Mucosa of descending colon (tissue), 3 donors: ENCODE measurements around the gene STK32C. TPM values are rescaled to one million over a fixed set of nuclear protein-coding genes. Genes with fewer than 3 reads are reported as not detected.
A peak's percentile ranks its signal among the peaks of the same experiment; 100 is the strongest.

Source experiments
- ATAC-seq: fragments of 200-7000 bp; cut with Tn5 transposase; one replicate; pipeline ENCODE4 v1.9.1; 2020; ENCODE audit warnings: mild to moderate bottlenecking, moderate library complexity
- DNase-seq, 3 donors: peaks; one replicate each; pipeline ENCODE4 v3.0.0-alpha.2; 2020
- H3K36me3 ChIP-seq: fragments of 200-600 bp; one replicate; pipeline ENCODE4 v1.8.0; 2021; ENCODE audit warnings: low read depth, mild to moderate bottlenecking
- H3K4me1 ChIP-seq: fragments of 200-600 bp; one replicate; pipeline ENCODE4 v1.8.0; 2021; ENCODE audit warnings: low read depth, mild to moderate bottlenecking
- H3K4me3 ChIP-seq: fragments of 200-600 bp; one replicate; pipeline ENCODE4 v1.8.0; 2021; ENCODE audit warnings: mild to moderate bottlenecking
- H3K9me3 ChIP-seq: fragments of 200-600 bp; one replicate; pipeline ENCODE4 v1.8.0; 2021; ENCODE audit warnings: mild to moderate bottlenecking
- CTCF ChIP-seq: fragments of 200-600 bp; IDR thresholded peaks from one replicate; pipeline ENCODE4 v1.8.0; 2022; ENCODE audit warnings: antibody characterized with exemption, mild to moderate bottlenecking
- intact Hi-C, 2 donors: fragments of 100-400 bp; cut with DNase I in 1 of 2; cut with micrococcal nuclease in 1 of 2; formaldehyde crosslinking; loops; one replicate each; pipeline versions ENCODE4 v1.11.0 to v1.11.1; 2022; cut with DNase I, micrococcal nuclease
- total RNA-seq, 3 donors: library from RNA; stranded (reverse); fragmentation: NEBNext Ultra II Directional in 2 of 3; extraction: Animal tissue kit (Norgen Biotek cat#: 25700) in 2 of 3; gene quantifications; one replicate each; pipeline versions ENCODE4 v1.2.1 to v1.2.4, GENCODE V29; 2021 to 2023
- donor health status: DM: no; HTN: no; CAD: no; lungs with moderate emphysema.
- donor health status: DM: no; HTN: no; CAD: no.
- donor health status: DM: no; HTN: yes; CAD: no.

The STK32C gene
- total RNA-seq, 3 donors from 2014 or later, result 4.5 to 11.5 (median 11.1) TPM

DNA sequence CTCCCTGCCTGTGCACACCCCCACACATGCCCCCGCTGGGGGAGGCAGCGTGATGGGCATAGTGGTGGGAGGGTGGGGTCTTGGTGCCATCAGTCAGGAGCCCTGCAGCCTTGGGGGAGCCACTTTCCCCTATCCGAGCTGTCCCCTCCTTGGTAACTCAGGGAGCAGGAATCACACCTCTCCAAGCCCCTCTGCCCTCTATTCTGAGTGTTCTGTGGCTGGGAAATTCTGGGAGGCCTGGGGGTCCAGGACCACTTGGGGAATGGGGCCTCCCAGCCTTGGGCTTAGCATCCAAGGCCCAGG lies 109.7 kb downstream of the STK32C start:
- no peak for ATAC-seq
- no peaks in the 10 kb centered on the region for H3K9me3 ChIP-seq
- no peak overlapping the region for H3K4me3 ChIP-seq
- TF ChIP-seq CTCF, result no peak
- peak in 2 of 3 donors; percentile 11 to 30 for DNase-seq
- no peaks in the 10 kb centered on the region for H3K36me3 ChIP-seq
- intact Hi-C loops, result no loop called here
- H3K4me1 ChIP-seq, result no peaks in the 10 kb centered on the region

DNA sequence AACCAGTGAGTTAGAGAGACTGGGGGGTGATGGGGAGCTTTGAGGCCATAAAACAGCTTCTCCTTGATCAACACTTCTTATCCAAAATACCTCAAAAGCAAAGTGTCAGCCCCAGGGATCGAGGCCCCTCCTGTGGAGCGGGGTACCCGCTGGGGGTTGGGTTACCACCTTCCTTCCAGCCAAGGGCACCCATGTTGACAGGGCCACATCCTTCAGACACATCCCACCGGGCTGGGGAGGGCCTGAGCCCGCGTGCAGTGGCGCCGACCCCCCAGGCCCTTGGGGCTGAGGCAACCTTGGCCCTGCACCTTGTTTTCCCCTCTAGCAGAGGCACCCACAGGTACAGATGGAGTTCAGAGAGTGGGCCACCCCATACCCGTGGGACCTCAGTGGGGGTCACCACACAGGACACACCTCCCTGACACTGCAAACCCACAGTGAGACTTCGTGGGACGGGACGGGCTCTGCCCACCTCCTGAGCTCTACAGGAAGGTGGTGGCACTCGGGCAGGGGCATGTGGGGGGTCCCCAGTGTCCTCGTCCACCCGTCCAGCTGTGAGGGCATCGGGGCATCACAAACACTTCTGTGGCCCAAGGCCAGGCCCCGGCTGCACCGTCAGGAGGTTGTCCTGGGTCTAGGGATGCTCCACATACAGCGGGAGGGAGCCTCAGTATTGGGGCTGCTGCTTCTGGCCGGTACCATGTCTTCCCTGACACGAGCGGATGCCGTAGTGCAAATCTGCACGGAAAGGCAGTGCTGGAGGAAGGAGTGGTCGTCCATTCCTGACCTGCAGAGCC lies 110.3 kb downstream of the STK32C start:
- Histone ChIP-seq H3K9me3 (no peaks in the 10 kb centered on the region), H3K36me3 (no peaks in the 10 kb centered on the region), H3K4me3 (no peak overlapping the region), H3K4me1 (no peaks in the 10 kb centered on the region)
- no peak for TF ChIP-seq CTCF
- peak in 2 of 3 donors; percentile 7 to 39 for DNase-seq
- no peak for ATAC-seq
- intact Hi-C loops, result no loop called here

GRCh38 chr10:132196178-132197113 lies 111.3 kb downstream of the STK32C start:
- TF ChIP-seq CTCF, result no peak
- no peak overlapping the region for H3K4me3 ChIP-seq
- H3K36me3 ChIP-seq, result no peaks in the 10 kb centered on the region
- intact Hi-C loops, result no loop called here
- ATAC-seq (no peak), DNase-seq (no peak)
- H3K4me1 ChIP-seq, result no peaks in the 10 kb centered on the region
- H3K9me3 ChIP-seq, result no peaks in the 10 kb centered on the region

DNA sequence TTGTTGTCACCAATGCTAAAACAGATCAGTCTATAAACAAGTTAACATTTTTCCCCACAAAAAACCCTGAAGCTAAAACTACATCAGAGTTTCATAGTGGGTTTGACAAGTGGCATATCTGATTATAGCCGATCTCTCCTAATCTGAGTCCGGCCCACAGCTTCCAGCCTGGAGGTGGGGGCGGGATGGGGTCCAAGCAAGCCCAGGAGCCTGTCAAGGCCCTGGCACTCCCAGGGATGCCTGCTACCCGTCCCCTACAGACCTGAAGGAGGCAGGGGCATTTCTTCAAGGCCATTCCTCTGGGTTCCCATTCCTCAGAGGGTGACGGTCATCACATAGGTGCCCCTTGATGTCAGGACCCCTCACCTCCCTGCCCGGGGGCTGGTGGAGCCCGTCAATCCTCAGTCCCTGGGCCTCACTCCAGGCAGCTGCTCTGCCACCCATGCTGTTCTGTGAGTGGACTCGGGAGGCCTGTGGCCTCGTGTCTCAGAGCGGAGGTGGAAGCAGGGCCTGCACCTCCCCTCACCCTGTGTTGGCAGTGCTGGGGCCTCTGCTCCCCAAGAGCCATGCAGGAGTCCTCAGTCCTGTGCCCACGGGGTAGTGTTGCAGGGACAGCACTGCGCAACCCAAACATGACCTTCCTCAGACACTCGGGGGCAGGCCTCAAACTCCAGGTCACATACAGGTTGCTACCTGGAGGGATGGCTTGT lies 112.2 kb downstream of the STK32C start:
- DNase-seq, result no peak
- no peaks in the 10 kb centered on the region for H3K4me1 ChIP-seq
- ATAC-seq, result no peak

More for the DNA sequence above, 112.2 kb downstream of the STK32C start:
- TF ChIP-seq CTCF, result no peak
- Histone ChIP-seq H3K4me3 (no peak overlapping the region), H3K36me3 (no peaks in the 10 kb centered on the region), H3K9me3 (no peaks in the 10 kb centered on the region)
- intact Hi-C loops, result no loop called here
